ENCODE data around the gene ANO5. TPM values are rescaled to one million over a fixed set of nuclear protein-coding genes. Genes with fewer than 3 reads are reported as not detected.
"Not testable (repeated sequence)": the region's sequence is repeated elsewhere in the genome, so short reads cannot be mapped to it uniquely, and the experiment has no call there.

Gene ANO5
- polyA plus RNA-seq, 4 donors, result 0.45 to 8.0 (median 5.0) TPM

GRCh38 chr11:22199243-22199642 lies 6.4 kb downstream of the ANO5 start:
- DNase-seq (ENCODE audit: low read depth in 4 of 4, low spot score in 3 of 4), result no peak

- DNase-seq (ENCODE audit: low read depth in 4 of 4, low spot score in 3 of 4), result no peak
Measured at GRCh38 chr11:22203281-22203680, 10.4 kb downstream of the ANO5 start.

- DNase-seq (ENCODE audit: low read depth in 4 of 4, low spot score in 3 of 4), result no peak
Measured at GRCh38 chr11:22207162-22207561, 14.3 kb downstream of the ANO5 start.

DNA sequence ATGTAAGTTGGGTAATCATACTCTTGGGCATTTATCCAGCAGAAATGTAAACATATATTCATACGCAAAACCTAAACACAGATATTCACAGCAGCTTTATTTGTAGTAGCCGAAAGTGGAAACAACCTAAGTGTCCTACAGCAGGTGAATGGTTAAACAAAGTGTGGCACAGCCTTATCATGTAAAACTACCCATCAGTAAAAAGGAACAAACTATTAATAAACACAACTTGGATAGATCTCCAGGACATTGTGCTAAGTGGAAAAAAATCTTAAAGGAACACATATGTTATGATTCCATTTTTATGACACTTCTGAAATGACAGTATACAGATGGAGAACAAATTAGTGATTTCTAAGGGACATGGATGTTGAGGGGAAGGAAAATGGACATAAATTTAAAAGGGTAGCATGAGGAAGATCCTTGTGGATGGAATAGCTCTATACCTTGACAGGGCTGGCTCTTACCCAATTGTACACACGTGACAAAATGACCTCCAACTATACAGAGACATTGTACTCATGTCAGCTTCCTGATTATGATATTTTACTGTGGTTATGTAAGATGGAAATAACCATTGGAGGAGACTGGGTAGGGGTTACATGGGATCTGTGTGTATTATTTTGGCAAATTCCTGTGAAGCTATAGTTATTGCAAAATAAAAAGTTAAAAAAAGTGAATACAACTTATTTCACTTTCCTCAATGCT lies 15.4 kb downstream of the ANO5 start:
- no peak for DNase-seq (ENCODE audit: low read depth in 4 of 4, low spot score in 3 of 4)

- no peak for DNase-seq (ENCODE audit: low read depth in 4 of 4, low spot score in 3 of 4)
Measured at GRCh38 chr11:22216940-22217339, 24.1 kb downstream of the ANO5 start.

DNA sequence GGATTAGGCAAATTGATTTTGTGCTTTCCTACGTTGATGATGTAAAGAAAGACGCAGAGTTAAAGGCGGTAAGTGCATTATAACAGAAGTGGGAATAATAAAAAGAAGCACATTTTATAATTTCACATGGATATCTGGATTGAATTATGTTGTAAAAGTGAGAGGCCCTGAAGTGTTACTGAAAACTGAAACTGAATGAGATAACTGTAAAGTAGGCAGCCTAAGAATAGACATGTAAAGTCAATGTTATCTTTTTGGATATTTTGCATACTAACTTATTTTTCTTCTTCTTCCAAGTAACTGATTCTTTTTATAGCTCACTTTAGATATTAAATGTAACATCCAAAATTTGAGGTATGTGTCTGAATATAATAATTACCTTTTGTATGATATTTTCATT lies 28.3 kb downstream of the ANO5 start:
- no peak for DNase-seq (ENCODE audit: low read depth in 4 of 4, low spot score in 3 of 4)

DNA sequence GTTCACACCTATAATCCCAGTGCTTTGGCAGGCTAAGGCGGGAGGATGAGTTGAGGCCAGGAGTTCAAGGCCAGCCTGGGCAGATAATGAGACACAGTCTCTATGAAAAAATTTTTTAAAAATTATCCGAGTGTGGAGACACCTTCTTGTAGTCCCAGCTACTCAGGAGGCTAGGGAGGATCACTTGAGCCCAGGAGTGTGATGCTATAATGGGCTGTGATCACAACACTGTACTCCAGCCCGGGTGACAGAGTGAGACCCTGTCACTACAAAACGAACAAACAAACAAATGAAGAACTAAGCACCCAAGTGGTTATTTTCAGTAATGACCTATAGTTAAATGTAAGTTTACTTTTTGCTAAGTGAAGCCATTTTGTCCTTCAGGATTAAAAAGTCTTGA lies 32.3 kb downstream of the ANO5 start:
- DNase-seq (ENCODE audit: low read depth in 4 of 4, low spot score in 3 of 4), result no peak

DNA sequence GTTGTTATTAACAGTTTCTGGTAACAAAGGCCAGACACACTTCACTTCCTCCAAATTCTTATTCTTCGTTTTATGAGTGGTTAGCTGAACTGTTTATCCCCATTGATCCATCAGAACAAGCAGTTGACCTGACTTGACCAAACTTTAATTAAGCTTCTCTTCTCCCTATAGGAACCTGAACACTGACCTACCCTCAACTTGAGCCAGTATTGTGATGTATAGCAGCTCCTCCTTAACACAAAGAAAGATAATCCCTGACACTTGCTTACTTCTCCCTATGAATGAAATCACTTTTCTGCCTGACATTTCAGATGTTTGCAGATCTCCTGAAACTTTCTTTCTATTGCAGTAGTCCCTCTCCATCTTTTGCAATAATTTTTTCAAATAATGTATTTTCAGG lies 41.9 kb downstream of the ANO5 start:
- DNase-seq (ENCODE audit: low read depth in 4 of 4, low spot score in 3 of 4), result no peak

DNA sequence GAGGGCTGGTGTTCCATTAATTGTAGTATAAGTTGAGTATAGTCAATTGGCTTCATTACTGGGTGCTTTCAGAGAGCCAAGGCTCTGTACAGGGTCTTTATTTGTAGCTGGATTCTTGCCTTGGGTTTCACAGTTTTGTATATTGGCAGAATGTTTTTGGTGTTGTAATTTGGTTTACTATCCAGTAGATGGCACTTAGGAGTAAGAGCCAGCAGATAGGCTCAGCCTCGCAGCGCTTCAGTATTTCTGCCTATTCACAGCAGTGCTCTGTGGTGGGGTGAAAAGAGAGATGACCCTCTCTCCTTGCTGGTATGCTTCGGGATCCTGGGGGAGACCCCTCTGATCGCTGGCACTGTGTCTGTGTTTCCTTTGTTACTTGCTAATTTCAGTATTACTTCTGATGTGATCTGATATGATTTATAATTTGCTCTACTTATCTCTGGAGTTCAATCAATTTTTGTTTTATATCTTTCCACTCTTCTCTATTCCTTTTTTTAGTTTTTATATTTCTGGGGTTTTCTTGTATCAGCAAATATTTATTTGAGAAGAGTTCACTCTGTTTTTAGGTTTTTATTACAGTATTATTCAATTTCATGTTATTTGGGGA lies 52.2 kb downstream of the ANO5 start:
- DNase-seq (ENCODE audit: low read depth in 4 of 4, low spot score in 3 of 4), result peak in 1 of 4 donors; percentile 1

GRCh38 chr11:22246992-22247391 lies 54.1 kb downstream of the ANO5 start:
- no peak for DNase-seq (ENCODE audit: low read depth in 4 of 4, low spot score in 3 of 4)

DNA sequence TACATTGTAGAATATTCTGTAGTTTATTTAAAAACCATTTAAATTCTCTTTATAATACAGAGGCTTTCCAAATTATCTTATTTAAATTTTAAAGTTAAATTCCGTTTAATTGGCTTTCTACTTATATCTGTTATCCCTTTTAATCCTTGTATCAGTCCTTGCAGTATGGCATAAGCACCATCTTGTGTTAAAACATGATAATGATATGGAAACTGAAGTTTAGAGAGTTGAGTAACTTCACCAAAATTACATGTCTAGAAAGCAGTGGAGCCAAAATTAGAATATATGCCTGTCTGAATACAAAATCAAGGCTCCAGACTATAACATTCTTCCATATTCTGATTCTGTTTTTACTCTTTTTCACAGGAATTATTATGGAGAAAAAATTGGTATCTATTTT lies 57.0 kb downstream of the ANO5 start:
- DNase-seq (ENCODE audit: low read depth in 4 of 4, low spot score in 3 of 4), result no peak

GRCh38 chr11:22256876-22257275 lies 64.0 kb downstream of the ANO5 start:
- DNase-seq (ENCODE audit: low read depth in 4 of 4, low spot score in 3 of 4), result no peak

DNA sequence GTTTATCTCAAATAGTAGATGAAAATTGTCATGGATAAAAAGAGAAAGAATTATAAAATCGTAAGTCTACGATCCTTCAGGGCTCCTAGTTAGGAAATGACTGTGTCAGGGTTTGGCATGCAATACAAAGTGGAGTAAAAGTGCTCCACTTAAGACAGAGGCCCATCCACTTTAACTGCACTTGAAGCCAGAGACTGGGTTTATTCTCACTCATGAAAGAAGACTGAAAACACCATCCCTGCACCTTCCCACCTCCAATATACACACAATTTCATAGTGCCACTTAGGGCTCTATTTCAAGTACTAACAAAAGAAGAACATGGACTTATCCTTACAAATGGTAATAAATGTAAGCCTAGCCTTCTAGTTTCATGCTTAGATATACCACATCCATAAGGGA lies 70.7 kb downstream of the ANO5 start:
- DNase-seq (ENCODE audit: low read depth in 4 of 4, low spot score in 3 of 4), result no peak

GRCh38 chr11:22268983-22269624 lies 76.2 kb downstream of the ANO5 start:
- not testable (repeated sequence) for DNase-seq (ENCODE audit: low read depth in 4 of 4, low spot score in 3 of 4)

- DNase-seq (ENCODE audit: low read depth in 4 of 4, low spot score in 3 of 4), result no peak
Measured at GRCh38 chr11:22273781-22274180, 80.9 kb downstream of the ANO5 start.

GRCh38 chr11:22275600-22275999 lies 82.7 kb downstream of the ANO5 start:
- DNase-seq (ENCODE audit: low read depth in 4 of 4, low spot score in 3 of 4), result no peak

DNA sequence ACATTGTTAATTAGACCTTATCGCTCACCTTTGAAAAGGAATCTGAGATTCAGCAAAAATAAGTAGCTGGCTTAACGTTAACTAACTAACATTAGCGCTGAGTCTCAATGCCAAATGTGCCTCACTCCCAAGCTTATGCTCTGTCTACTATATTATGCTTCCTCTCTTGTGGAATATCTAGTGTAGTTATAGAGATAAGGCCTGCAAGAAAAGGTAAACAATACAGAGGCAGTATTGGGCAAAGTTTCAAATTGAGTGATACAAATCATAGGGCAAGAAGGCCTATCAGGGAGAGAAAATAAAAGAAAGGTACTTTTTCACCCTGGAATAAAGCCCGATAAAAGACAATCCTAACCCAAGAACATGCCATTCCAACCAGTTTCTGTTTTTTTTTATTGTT lies 83.7 kb downstream of the ANO5 start:
- DNase-seq (ENCODE audit: low read depth in 4 of 4, low spot score in 3 of 4), result no peak

GRCh38 chr11:22284991-22285390 lies 92.1 kb downstream of the ANO5 start:
- DNase-seq (ENCODE audit: low read depth in 4 of 4, low spot score in 3 of 4), result not testable (repeated sequence)

- DNase-seq (ENCODE audit: low read depth in 4 of 4, low spot score in 3 of 4), result no peak
Measured at GRCh38 chr11:22302368-22302767, 109.5 kb downstream of the ANO5 start.

DNA sequence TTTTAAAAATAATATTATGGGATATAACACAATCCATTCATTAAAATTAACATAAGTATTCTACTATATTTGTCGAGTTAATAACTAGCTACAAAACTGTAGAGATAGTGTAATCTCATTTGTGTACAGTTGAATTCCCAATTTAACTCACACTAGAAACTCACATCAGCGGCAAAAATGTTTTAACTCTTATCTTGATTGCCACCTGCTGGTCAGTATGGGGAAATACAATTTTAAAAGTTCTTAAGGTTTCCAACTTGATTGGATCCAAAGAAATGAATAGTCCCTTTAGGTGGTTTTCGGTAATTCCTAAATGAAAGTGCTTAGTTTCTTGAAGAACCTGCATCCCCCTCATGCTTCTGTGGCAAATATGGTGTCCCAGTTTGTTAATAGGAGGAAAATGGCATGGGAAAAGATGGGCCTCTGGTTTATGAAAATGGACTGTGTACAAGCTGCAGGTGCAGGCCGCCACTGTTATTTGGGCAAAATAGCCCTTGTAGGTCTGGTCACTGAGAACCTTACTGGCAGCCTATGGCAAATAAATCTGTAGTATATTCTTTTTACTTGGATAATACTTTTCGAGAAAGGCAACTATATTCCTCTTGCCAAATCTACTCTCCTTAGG lies 111.6 kb downstream of the ANO5 start:
- DNase-seq (ENCODE audit: low read depth in 4 of 4, low spot score in 3 of 4), result peak in 2 of 4 donors; percentile 2 to 3

GRCh38 chr11:22317656-22318055 lies 124.8 kb downstream of the ANO5 start:
- no peak for DNase-seq (ENCODE audit: low read depth in 4 of 4, low spot score in 3 of 4)

GRCh38 chr11:22331771-22332170 lies 138.9 kb downstream of the ANO5 start:
- no peak for DNase-seq (ENCODE audit: low read depth in 4 of 4, low spot score in 3 of 4)

Data from left renal pelvis (tissue), 4 donors.